Measurements from ENCODE around the gene CFLAR.

The CFLAR gene

DNA sequence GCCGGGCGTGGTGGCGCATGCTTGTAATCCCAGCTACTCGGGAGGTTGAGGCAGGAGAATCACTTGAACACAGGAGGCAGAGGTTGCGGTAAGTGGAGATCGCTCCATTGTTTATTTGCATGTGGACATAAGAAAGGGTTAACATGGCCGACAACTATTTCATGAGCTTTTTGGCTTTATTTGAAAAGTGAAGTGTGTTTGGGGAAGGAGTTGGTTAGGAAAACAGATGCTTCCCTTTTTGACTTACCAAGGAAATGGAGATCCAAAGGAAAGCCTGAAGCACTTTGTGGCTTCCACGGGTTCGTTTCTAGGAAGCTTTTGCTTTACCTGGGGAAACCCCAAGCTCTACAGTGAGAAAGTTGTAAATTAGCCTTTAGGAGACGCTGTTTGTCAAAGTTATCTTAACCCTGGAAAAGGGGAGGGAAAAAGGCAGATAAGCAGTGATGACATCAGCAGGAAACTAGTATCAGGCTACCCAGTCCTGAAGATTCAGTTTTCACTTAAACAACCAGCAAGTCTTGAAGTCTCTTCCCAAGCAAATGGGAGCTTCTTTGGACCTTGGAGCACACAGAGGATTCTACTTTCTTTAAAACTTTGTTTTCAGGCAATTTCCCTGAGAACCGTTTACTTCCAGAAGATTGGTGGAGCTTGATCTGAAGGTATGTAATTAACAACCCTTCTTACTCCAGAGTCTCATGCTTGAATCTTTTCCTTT lies 66.8 kb downstream of the CFLAR start, which contains the start of gene CASP10:
TSS of gene CASP10 (plus strand) at position 492 of the 715 bp plus-strand sequence. CDS start 2,637 bp downstream, outside the sequence.
- no peaks in the 10 kb centered on the region for H3K4me1 ChIP-seq (ENCODE audit: control insufficient read depth, insufficient read depth, low read length)
- peak within 1 kb of the TSS; percentile 42 for H3K4me3 ChIP-seq (ENCODE audit: low read depth, low read length)
- ChIA-PET CTCF (interaction anchor here (0.5 to 3.1 kb wide), 27 partner anchors 10 to 386 kb away, joined by 3 to 53 read pairs (median 3); no protein-coding TSS in a partner anchor), POLR2A (interaction anchor here (0.8 to 2.4 kb wide), 5 partner anchors 11 to 598 kb away, joined by 3 to 13 read pairs (median 3); partner anchors contain the start of genes ALS2, CLK1, NIF3L1 and PPIL3)
- no peak within 1 kb of the TSS for H3K27ac ChIP-seq (ENCODE audit: extremely low read depth, low read depth, low read length)
- H3K9me3 ChIP-seq (ENCODE audit: control insufficient read depth, insufficient read depth, low read depth, low read length) = no peaks in the 10 kb centered on the region
- peaks cover 0 to 19% of the 10 kb centered on the region in 2 experiments; a peak in 1 of 3 replicates for H3K36me3 ChIP-seq (ENCODE audit: control insufficient read depth in 2 of 2, insufficient read depth in 1 of 2, low read length in 2 of 2)
- TF ChIP-seq WT1 (tag by site-specific recombination; IDR thresholded peaks at IDR 0.05) (peak; percentile 71), ZBTB7A (tag by site-specific recombination; IDR thresholded peaks at IDR 0.05; ENCODE audit: low read depth) (no peak), ZNF239 (tag by site-specific recombination; IDR thresholded peaks at IDR 0.05) (no peak), ZNF24 (tag by site-specific recombination; IDR thresholded peaks at IDR 0.05) (no peak), ZNF112 (tag by site-specific recombination; IDR thresholded peaks at IDR 0.05) (no peak), PRDM6 (tag by site-specific recombination; IDR thresholded peaks at IDR 0.05) (0 out of 2 replicates have a peak, but pooled peaks have one; percentile 32), ELK4 (IDR thresholded peaks at IDR 0.05; ENCODE audit: borderline replicate concordance, low read depth, low read length) (no peak), ZSCAN23 (tag by site-specific recombination; IDR thresholded peaks at IDR 0.05) (no peak), ZNF692 (tag by site-specific recombination; IDR thresholded peaks at IDR 0.05) (no peak), KLF16 (tag by site-specific recombination; IDR thresholded peaks at IDR 0.05) (peak; percentile 52; the same call in 1 of the 2 replicates), ZNF302 (tag by site-specific recombination; IDR thresholded peaks at IDR 0.05; ENCODE audit: low read depth) (no peak), ZNF677 (tag by site-specific recombination; IDR thresholded peaks at IDR 0.05) (no peak), ZNF776 (tag by site-specific recombination; IDR thresholded peaks at IDR 0.05; ENCODE audit: borderline replicate concordance) (no peak), PATZ1 (tag by site-specific recombination; IDR thresholded peaks at IDR 0.05) (peak; percentile 33; the same call in 1 of the 2 replicates), OVOL3 (tag by site-specific recombination; IDR thresholded peaks at IDR 0.05) (no peak), ZNF433 (tag by site-specific recombination; IDR thresholded peaks at IDR 0.05; ENCODE audit: low read depth) (no peak), YY2 (tag by site-specific recombination; IDR thresholded peaks at IDR 0.05) (no peak), FEZF1 (tag by site-specific recombination; IDR thresholded peaks at IDR 0.05) (0 out of 2 replicates have a peak, but pooled peaks have one; percentile 21)
- TF ChIP-seq, protein P1, sequence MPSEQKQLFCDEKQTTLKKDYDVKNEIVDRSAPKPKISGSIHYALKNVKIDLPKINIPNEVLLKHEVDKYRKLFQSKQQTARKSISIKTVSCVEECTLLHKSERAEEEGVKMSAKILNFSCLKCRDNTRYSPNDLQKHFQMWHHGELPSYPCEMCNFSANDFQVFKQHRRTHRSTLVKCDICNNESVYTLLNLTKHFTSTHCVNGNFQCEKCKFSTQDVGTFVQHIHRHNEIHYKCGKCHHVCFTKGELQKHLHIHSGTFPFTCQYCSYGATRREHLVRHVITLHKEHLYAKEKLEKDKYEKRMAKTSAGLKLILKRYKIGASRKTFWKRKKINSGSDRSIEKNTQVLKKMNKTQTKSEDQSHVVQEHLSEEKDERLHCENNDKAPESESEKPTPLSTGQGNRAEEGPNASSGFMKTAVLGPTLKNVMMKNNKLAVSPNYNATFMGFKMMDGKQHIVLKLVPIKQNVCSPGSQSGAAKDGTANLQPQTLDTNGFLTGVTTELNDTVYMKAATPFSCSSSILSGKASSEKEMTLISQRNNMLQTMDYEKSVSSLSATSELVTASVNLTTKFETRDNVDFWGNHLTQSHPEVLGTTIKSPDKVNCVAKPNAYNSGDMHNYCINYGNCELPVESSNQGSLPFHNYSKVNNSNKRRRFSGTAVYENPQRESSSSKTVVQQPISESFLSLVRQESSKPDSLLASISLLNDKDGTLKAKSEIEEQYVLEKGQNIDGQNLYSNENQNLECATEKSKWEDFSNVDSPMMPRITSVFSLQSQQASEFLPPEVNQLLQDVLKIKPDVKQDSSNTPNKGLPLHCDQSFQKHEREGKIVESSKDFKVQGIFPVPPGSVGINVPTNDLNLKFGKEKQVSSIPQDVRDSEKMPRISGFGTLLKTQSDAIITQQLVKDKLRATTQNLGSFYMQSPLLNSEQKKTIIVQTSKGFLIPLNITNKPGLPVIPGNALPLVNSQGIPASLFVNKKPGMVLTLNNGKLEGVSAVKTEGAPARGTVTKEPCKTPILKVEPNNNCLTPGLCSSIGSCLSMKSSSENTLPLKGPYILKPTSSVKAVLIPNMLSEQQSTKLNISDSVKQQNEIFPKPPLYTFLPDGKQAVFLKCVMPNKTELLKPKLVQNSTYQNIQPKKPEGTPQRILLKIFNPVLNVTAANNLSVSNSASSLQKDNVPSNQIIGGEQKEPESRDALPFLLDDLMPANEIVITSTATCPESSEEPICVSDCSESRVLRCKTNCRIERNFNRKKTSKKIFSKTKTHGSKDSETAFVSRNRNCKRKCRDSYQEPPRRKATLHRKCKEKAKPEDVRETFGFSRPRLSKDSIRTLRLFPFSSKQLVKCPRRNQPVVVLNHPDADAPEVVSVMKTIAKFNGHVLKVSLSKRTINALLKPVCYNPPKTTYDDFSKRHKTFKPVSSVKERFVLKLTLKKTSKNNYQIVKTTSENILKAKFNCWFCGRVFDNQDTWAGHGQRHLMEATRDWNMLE (tag by site-specific recombination; conservative IDR thresholded peaks at IDR 0.05; ENCODE audit: low read depth) = peak; percentile 36; the same call in 1 of the 2 replicates
- TF ChIP-seq, protein P2, sequence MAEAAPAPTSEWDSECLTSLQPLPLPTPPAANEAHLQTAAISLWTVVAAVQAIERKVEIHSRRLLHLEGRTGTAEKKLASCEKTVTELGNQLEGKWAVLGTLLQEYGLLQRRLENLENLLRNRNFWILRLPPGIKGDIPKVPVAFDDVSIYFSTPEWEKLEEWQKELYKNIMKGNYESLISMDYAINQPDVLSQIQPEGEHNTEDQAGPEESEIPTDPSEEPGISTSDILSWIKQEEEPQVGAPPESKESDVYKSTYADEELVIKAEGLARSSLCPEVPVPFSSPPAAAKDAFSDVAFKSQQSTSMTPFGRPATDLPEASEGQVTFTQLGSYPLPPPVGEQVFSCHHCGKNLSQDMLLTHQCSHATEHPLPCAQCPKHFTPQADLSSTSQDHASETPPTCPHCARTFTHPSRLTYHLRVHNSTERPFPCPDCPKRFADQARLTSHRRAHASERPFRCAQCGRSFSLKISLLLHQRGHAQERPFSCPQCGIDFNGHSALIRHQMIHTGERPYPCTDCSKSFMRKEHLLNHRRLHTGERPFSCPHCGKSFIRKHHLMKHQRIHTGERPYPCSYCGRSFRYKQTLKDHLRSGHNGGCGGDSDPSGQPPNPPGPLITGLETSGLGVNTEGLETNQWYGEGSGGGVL (tag by site-specific recombination; IDR thresholded peaks at IDR 0.05) = peak; percentile 56; the same call in 1 of the 2 replicates
- TF ChIP-seq, protein P3, sequence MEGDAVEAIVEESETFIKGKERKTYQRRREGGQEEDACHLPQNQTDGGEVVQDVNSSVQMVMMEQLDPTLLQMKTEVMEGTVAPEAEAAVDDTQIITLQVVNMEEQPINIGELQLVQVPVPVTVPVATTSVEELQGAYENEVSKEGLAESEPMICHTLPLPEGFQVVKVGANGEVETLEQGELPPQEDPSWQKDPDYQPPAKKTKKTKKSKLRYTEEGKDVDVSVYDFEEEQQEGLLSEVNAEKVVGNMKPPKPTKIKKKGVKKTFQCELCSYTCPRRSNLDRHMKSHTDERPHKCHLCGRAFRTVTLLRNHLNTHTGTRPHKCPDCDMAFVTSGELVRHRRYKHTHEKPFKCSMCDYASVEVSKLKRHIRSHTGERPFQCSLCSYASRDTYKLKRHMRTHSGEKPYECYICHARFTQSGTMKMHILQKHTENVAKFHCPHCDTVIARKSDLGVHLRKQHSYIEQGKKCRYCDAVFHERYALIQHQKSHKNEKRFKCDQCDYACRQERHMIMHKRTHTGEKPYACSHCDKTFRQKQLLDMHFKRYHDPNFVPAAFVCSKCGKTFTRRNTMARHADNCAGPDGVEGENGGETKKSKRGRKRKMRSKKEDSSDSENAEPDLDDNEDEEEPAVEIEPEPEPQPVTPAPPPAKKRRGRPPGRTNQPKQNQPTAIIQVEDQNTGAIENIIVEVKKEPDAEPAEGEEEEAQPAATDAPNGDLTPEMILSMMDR (tag by site-specific recombination; IDR thresholded peaks at IDR 0.05) = peak; percentile 81

Data from HEK293 (cell line).